PC-9 (cell line): ENCODE data around the gene FSTL1. TPM values are rescaled to one million over a fixed set of nuclear protein-coding genes. Genes with fewer than 3 reads are reported as not detected.

Experiments used
- BruUV-seq: library from RNA; stranded (reverse); fragments of 400-500 nt; replicated peaks from 2 replicates; lab custom pipeline; 2021; lab: Mats Ljungman, UMichigan
- CTCF ChIA-PET: fragments of 300-600 bp; sonication (Branson Sonifier 250); formaldehyde crosslinking; loops from one replicate; lab custom pipeline; 2022; ENCODE audit warnings: antibody characterized with exemption; lab: Charles Lee
- POLR2A ChIA-PET: fragments of 300-600 bp; sonication (Branson Sonifier 250); formaldehyde crosslinking; loops from one replicate; lab custom pipeline; 2022; ENCODE audit warnings: antibody characterized with exemption; ENCODE audit not compliant: unreplicated experiment; lab: Charles Lee
- DNase-seq, 2 experiments: peaks; one replicate each; pipeline versions ENCODE4 v3.0.0 to v3.0.0-alpha.2; 2015 to 2022; ENCODE audit warnings: mixed read lengths in 1 of 2
- H2AFZ ChIP-seq: fragments of 200-600 bp; sonication (generic); 2 replicates; pipeline ENCODE4 v1.8.1; 2017; ENCODE audit warnings: antibody characterized with exemption
- H3F3A ChIP-seq: fragments of 200-600 bp; sonication (generic); 2 replicates; pipeline ENCODE4 v1.8.1; 2017; ENCODE audit warnings: antibody characterized with exemption, mild to moderate bottlenecking, low read depth; ENCODE audit not compliant: insufficient read depth
- H3K27ac ChIP-seq: fragments of 200-600 bp; sonication (generic); 2 replicates; pipeline ENCODE4 v1.6.1; 2016; ENCODE audit warnings: mixed run types
- H3K27me3 ChIP-seq: fragments of 200-600 bp; sonication (generic); 2 replicates; pipeline ENCODE4 v1.6.1; 2016; ENCODE audit warnings: low read depth, mixed run types; ENCODE audit not compliant: insufficient read depth
- H3K36me3 ChIP-seq: fragments of 200-600 bp; sonication (generic); 2 replicates; pipeline ENCODE4 v1.6.1; 2016; ENCODE audit warnings: low read depth, mixed run types
- H3K4me1 ChIP-seq: fragments of 200-600 bp; sonication (generic); replicated peaks from 2 replicates; pipeline ENCODE4 v1.6.1; 2016; ENCODE audit warnings: mixed run types; ENCODE audit not compliant: insufficient read depth
- H3K4me2 ChIP-seq: fragments of 200-600 bp; sonication (generic); 2 replicates; pipeline ENCODE4 v1.6.1; 2017; ENCODE audit warnings: mixed run types
- H3K4me3 ChIP-seq: fragments of 200-600 bp; sonication (generic); 2 replicates; pipeline ENCODE4 v1.6.1; 2016; ENCODE audit warnings: mixed run types
- H3K79me2 ChIP-seq: fragments of 200-600 bp; sonication (generic); 2 replicates; pipeline ENCODE4 v1.6.1; 2017; ENCODE audit warnings: low read depth, mixed run types
- H3K9me2 ChIP-seq: fragments of 200-600 bp; sonication (generic); 2 replicates; pipeline ENCODE4 v1.8.1; 2017; ENCODE audit warnings: mild to moderate bottlenecking; ENCODE audit not compliant: insufficient read depth
- H3K9me3 ChIP-seq: fragments of 200-600 bp; sonication (generic); 2 replicates; pipeline ENCODE4 v1.8.1; 2016; ENCODE audit warnings: low read depth; ENCODE audit not compliant: insufficient read depth
- H4K20me1 ChIP-seq: fragments of 200-600 bp; sonication (generic); 2 replicates; pipeline ENCODE4 v1.8.1; 2017; ENCODE audit not compliant: insufficient read depth
- EZH2 ChIP-seq: fragments of 200-600 bp; sonication (generic); IDR thresholded peaks from 2 replicates; pipeline ENCODE4 v1.8.0; 2017; ENCODE audit warnings: antibody characterized with exemption, low read depth
- intact Hi-C: fragments of 100-400 bp; cut with micrococcal nuclease; formaldehyde crosslinking; loops from one replicate; pipeline ENCODE4 v1.10.0; 2022; ENCODE audit not compliant: unreplicated experiment
- total RNA-seq: library from RNA; stranded (reverse); gene quantifications from 2 replicates; pipeline ENCODE4 v1.2.3, GENCODE V29; 2021
- TF ChIP-seq, protein P1 (sequence below): fragments of 200-600 bp; sonication (generic); conservative IDR thresholded peaks from 2 replicates; pipeline ENCODE4 v1.6.1; 2017; ENCODE audit warnings: mixed run types, antibody characterized with exemption, mild to moderate bottlenecking, moderate library complexity

FSTL1 gene
- total RNA-seq, 1 experiment from 2014 or later, result 225 TPM

DNA sequence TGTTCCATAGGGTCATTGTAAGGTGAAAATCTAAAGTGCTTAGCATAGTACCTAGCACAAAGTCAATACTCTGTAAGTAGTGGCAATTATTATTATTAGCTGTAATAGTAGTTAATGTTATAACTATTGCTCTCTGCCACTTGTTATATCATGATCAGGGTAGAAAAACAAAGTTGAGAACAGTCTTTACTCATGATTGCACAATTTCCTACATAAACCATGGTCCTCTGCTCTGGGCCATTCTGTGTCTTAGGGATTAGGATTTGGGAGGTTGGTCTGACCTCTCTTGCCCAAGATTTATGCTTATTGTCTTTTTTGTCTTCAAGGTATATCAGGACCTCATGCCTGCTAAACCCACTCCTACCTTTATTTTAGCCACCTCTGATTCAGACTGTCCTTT is 97.3 kb downstream of the FSTL1 start:
- no peaks in the 10 kb centered on the region for H3K27me3 ChIP-seq
- no peak overlapping the region for H3K4me2 ChIP-seq
- H3K4me1 ChIP-seq, result peaks cover 14% of the 10 kb centered on the region
- DNase-seq, result no peak
- peaks cover 9% of the 10 kb centered on the region for H3F3A ChIP-seq
- no peaks in the 10 kb centered on the region for H3K9me2 ChIP-seq
- peaks cover 8% of the 10 kb centered on the region for H3K79me2 ChIP-seq
- no peak overlapping the region for H3K27ac ChIP-seq
- no peaks in the 10 kb centered on the region; the same call in 1 of the 2 replicates for H3K9me3 ChIP-seq
- no TSS peak for BruUV-seq
- intact Hi-C loops, result no loop called here
- H3K4me3 ChIP-seq, result no peak overlapping the region
- TF ChIP-seq, protein P1, sequence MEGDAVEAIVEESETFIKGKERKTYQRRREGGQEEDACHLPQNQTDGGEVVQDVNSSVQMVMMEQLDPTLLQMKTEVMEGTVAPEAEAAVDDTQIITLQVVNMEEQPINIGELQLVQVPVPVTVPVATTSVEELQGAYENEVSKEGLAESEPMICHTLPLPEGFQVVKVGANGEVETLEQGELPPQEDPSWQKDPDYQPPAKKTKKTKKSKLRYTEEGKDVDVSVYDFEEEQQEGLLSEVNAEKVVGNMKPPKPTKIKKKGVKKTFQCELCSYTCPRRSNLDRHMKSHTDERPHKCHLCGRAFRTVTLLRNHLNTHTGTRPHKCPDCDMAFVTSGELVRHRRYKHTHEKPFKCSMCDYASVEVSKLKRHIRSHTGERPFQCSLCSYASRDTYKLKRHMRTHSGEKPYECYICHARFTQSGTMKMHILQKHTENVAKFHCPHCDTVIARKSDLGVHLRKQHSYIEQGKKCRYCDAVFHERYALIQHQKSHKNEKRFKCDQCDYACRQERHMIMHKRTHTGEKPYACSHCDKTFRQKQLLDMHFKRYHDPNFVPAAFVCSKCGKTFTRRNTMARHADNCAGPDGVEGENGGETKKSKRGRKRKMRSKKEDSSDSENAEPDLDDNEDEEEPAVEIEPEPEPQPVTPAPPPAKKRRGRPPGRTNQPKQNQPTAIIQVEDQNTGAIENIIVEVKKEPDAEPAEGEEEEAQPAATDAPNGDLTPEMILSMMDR, result no peak
- TF ChIP-seq EZH2, result no peak
- no peaks in the 10 kb centered on the region for H3K36me3 ChIP-seq
- no peak overlapping the region for H2AFZ ChIP-seq
- H4K20me1 ChIP-seq, result no peaks in the 10 kb centered on the region
- ChIA-PET POLR2A (no interaction called here), CTCF (no interaction called here)

DNA sequence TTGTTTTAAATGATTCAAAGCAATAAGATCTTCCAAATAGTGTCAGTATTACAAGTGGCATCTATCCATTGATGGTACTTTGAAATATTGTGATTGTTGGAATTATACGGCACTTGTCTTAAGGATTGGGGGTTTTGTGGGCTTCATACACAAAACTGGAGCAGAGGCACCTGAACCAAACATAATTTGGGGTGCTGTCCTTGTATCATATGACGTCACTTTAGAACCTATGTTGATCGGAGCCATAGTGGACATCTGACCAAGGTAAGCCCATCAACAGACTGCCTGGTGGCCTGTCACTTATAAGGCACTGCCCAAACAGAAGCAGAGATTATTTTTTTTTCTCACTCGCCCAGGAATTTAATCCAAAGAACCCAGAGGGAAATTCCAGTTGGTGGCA is 98.8 kb downstream of the FSTL1 start:
- CTCF ChIA-PET, result no interaction called here
- POLR2A ChIA-PET, result no interaction called here
- no peak overlapping the region for H3K4me3 ChIP-seq

GRCh38 chr3:120350401-120350941 is 100.3 kb downstream of the FSTL1 start:
- no peaks in the 10 kb centered on the region for H3K9me2 ChIP-seq
- peak overlapping the region; percentile 82 for H3K4me3 ChIP-seq
- BruUV-seq, result no TSS peak
- intact Hi-C loops, result no loop called here
- TF ChIP-seq, protein P1, result no peak
- TF ChIP-seq EZH2, result no peak
- no peaks in the 10 kb centered on the region for H3K27me3 ChIP-seq
- peak overlapping the region; percentile 95 for H2AFZ ChIP-seq
- ChIA-PET CTCF (interaction anchor here (0.7 to 1.5 kb wide), 3 partner anchors 123 to 255 kb away, joined by 4 to 8 read pairs (median 5); no protein-coding TSS in a partner anchor), POLR2A (interaction anchor here (0.6 to 1.1 kb wide), 4 partner anchors 85 to 256 kb away, joined by 4 to 9 read pairs (median 6); no protein-coding TSS in a partner anchor)
- peak overlapping the region; percentile 60 for H3K27ac ChIP-seq
- peak; percentile 9 to 75 for DNase-seq
- peak overlapping the region; percentile 93 for H3K4me2 ChIP-seq
- peaks cover 37% of the 10 kb centered on the region for H3K79me2 ChIP-seq
- H4K20me1 ChIP-seq, result peaks cover 2% of the 10 kb centered on the region; the same call in 1 of the 2 replicates
- no peaks in the 10 kb centered on the region; the same call in 1 of the 2 replicates for H3K36me3 ChIP-seq
- H3K4me1 ChIP-seq, result peaks cover 25% of the 10 kb centered on the region
- H3F3A ChIP-seq, result peaks cover 9% of the 10 kb centered on the region
- H3K9me3 ChIP-seq, result no peaks in the 10 kb centered on the region; the same call in 1 of the 2 replicates

More for the DNA sequence above, 98.8 kb downstream of the FSTL1 start:
- Histone ChIP-seq H3K9me3 (no peaks in the 10 kb centered on the region; the same call in 1 of the 2 replicates), H2AFZ (no peak overlapping the region), H3K79me2 (peaks cover 22% of the 10 kb centered on the region), H3F3A (peaks cover 9% of the 10 kb centered on the region), H3K27me3 (no peaks in the 10 kb centered on the region), H3K4me1 (peaks cover 21% of the 10 kb centered on the region), H3K36me3 (no peaks in the 10 kb centered on the region; the same call in 1 of the 2 replicates), H3K9me2 (no peaks in the 10 kb centered on the region), H3K4me2 (no peak overlapping the region), H3K27ac (no peak overlapping the region), H4K20me1 (peaks cover 2% of the 10 kb centered on the region; the same call in 1 of the 2 replicates)
- TF ChIP-seq EZH2, result no peak
- TF ChIP-seq, protein P1, result no peak
- intact Hi-C loops, result no loop called here
- BruUV-seq, result no TSS peak
- no peak for DNase-seq
